ENCODE results near the gene LAMA1.

The LAMA1 gene

GRCh38 chr18:6891788-6892187 is 225.8 kb downstream of the LAMA1 start:
- in situ Hi-C loops (cut with HindIII; ENCODE audit: low sequenced_read_pairs): loop anchor here (25.0 kb wide), 1 partner anchor 179 kb away; no protein-coding TSS in a partner anchor

All from DLD1 (cell line).